ENCODE results near the gene SDF4.

SDF4 gene

DNA sequence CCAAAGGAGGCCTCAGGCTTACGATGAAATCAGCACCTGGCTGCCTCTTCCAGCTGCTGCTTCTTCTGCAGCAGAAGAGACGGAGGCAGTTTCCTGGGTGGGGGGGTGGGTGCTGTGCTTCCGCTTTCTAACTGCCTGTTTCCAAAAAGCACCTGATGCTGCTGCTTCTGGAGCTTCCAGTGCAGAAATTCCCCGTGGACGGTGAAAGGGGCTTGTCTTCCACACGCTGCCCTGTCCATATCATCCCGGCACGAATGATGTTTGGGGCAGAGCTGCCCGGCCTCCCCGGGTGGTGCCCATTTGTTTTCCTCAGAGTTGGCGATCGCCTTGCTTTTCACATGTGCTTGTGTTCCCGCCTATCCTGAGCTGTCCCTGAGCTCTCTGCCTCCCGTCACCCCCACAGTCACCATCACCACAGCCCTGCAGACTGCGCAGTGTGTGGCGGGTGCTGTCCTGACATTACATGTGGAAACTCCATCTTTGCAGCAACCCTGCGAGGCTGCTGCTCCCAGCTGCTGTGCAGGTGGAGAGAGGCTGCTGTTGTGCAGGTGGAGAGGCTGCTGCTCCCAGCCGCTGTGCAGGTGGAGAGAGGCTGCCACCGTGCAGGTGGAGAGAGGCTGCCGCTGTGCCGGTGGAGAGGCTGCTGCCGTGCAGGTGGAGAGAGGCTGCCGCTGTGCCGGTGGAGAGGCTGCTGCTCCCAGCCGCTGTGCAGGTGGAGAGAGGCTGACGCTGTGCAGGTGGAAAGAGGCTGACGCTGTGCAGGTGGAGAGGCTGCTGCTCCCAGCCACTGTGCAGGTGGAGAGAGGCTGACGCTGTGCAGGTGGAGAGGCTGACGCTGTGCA is 56.4 kb downstream of the SDF4 start:
- DNase-seq: no peak

DNA sequence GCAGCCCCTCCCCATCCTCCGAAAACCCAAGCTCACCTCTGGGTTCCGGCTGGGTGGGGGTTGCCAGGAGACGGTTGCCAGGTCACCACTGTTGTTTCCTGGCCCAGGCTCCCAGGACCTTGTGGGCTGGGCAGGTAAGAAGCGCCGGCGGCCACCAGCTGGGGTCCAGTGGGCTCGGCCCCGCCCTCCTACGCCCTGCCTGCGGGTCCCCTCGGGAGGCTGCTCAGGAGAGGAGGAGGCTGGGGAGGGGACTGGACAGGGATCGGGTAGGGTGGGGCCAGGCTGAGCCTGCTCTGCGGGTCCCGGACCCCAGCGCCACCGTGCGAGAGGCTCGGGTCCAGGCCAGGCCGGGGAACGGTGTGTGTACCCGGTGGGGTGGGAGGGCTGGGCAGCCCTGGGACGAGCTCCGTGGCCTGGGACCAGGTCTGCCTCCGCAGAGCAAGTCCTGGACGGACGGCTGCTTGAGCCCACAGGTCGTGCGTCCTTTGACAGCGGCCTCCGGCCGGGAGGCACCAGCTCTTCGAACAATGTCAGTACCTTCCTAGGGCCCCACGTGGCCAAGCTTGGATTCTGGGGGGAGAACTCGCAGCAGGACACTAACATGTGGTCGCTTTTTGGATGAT is 57.9 kb downstream of the SDF4 start, which contains the start of gene TTLL10:
TTLL10 (plus strand) TSS at position 88 of the 623 bp plus-strand sequence. CDS start 5,336 bp downstream, outside the sequence.
- no peak for DNase-seq

DNA sequence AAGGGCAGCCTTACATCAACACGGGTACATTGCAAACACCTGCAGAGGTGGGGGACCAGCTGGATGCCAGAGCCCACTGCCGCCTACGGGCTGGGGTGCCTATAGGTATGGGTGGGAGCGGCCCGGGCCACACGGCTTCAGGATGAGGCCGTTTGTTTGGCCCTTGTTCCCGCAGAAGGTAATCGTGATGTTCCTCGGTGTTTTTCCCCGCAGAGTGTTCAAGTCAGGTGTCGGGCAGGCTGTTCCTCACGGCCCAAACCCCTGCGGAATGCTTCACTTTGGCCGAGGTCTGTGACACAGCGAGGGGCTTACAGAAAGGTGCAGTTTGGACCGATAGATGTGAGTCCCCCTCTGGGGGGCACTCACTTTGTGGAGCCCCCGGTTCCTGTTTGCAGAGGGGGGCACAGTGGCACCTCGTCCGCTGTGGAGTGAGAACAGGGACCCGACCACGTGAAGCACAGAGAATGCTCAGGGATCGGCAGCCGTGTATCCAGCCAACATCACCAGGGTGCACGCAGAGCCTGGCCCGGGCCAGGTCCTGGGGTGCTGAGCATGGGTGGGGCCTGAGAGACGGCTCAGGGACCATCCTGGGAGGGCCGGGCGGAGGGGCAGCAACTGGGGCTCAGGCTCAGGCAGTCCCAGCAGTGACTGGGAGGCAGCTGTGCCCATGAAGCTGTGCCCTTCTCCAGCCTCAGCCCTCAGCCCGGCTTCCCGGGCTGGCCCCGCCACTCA is 58.6 kb downstream of the SDF4 start:
- DNase-seq: no peak

DNA sequence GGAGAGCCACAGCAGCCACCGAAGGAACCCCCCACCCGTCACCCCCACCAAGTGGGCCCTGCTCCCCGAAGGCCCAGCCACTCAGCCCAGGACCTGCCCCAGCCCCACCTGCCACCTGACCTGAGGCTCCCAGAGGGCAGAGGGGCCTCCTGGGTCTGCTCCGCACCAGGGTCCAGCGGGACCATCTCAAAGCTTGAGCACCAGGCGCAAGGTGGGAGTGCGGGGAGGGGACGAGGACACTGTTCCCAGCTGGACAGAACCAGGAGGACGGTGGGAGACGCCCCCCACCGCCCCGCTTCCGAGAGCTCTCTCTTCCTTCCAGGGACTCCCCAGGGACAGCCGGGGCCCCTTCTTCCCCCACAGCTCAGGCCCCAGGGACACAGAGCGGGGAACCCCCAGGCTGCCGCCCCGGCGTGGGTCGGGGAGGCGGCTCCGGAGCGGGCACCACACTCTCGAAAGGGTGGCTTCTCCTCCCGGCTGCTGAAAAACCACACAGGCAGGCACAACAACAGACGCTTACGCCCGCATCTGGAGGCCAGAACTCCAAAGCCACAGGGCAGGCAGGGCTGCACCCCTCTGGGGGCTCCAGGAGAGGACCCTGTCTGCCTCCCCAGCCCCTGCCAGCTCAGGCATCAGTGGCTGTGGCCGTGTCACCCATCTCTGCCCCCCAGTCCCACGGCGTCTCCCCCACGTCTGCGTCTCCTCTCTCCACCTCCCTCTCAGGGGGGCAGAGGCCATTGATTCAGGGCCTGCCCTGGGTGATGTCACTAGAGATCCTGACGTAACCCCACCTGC is 60.1 kb downstream of the SDF4 start:
- no peak for DNase-seq

DNA sequence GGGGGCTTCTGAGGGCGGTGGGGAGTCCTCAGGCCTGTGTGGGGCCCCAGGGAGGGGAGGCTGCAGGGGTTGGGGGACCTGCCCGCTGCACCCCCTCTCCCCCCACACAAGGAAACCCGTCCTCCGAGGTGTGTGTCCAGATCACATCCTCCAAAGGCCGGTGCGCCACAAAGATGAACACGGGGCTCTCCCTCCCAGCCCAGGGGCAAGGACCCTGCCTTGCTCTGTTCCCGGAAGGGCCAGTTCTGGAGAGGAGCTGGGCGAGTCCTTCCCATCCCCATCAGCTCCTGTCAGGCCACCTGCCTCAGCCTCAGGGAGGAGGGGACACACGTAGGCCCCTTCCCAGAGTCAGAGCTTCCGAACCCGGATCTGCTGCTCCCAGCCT is 60.6 kb downstream of the SDF4 start:
- DNase-seq: no peak

DNA sequence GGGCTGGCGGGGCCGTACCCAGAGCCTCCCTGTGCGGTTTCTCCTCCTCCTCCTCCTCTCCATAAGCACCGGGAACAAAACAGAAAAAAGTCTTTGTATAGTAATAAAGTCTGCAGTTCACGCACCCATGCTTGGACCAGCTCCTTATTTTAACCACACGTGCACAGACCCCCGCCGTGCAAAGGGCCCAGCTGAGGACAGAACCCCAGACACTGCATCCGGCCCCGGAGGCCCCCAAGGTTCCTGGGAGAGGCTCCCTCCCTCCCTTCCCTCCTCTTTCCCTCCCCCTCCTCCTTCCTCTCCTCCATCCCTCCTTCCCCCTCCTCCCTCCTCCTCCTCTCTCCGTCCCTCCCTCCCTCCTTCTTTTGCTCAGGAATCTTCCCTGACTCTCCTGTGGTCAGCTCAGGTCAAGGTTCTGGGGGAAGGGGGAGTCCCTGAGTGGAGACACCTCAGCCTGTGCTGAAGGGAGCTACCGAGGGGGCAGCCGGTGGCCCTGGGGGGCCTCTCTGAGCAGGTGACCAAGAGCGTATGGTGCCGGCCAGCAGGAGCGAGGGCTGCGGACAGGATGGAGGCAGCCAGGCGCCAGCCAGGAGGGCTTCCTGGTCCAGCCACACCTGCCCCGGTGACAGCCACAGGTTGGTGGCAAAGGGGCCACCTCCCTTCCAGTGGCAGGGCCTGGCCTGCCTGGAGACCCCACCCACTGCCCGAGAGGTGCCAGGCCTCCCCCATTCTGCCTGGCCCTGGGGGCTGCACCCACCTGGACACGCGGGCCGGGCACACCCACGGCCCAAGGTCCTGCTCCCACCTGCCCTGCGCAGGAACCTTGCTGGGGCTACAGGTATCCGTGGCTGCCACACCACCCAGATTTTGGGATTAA is 61.3 kb downstream of the SDF4 start:
- no peak for DNase-seq

DNA sequence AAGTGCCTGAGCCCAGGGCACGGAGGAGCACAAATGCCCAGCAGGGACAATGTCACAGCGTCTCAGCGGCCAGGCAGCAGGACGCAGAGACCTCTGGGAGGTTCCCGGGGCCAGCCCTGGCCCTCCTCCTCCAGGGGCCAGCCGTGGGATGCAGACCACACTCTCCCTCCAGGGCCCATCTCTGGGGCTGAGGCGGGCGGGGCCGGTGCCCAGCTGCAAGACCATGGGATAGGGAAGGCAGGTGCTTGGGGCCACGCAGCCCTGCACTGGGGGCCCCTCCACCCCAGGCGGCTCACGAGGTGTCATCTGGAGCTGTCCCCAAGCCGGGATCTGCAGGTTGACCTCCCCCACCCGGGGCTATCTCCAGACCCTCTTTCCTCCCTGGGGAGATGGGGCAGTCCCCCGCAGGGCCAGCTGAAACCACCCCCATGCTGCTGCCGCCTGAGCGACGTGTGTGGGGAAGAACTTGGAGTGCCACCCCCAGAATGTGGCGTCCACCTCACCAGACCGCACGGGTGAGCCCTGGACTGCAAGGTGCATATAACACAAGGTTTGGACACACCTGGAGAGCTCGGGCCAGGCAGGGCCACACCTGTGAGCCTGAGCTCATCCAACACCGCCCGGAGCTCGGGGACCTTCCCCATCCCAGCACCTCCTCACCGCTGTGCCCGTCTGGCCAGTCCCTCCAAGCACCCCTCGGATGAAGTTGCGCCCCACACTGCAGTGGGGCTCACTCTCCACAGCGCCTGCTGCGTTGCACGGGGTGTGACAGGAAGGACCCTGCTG is 62.2 kb downstream of the SDF4 start:
- no peak for DNase-seq

DNA sequence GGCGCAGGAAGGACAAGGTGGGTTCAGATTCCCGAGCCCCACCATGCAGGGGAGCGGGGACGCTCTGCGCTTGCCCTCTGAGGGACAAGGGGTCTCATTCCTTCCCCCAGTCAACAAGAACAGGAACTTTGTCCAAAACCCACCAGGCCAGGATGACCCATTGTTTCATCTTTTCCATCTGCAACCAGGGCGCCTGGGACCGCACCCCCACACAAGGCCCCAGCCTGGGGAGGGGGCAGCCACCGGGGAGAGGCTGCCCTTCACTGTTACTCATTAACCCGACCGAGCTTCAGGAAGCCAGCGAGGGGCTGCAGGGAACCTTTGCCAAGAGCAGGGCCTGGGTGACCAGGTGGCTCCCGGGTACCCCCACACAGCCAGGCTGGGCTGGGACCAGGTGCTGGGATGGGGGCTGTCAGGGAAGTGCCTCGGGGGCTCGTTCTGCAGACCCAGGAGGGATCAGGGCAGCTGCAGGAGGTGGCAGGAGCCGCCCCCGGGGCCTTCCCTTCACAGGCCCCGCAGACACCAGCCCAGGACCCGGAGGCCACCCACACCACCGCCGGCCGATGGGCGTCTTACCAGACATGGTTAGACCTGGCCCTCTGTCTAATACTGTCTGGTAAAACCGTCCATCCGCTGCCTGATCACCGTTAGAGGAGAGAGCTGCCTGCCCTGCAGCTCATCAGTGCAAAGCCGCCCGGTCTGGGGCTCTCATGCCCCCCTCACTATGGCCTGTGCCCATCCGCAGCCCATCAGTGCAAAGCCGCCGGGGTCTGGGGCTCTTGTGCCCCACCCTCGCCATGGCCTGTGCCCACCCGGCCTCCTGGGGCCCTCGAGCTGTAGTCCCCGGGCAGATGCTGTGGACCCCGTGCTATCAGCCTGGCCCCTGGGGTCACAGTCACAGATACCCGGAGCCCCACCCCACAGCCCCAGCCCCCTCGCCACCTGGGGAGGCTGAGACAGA is 63.1 kb downstream of the SDF4 start:
- no peak for DNase-seq

DNA sequence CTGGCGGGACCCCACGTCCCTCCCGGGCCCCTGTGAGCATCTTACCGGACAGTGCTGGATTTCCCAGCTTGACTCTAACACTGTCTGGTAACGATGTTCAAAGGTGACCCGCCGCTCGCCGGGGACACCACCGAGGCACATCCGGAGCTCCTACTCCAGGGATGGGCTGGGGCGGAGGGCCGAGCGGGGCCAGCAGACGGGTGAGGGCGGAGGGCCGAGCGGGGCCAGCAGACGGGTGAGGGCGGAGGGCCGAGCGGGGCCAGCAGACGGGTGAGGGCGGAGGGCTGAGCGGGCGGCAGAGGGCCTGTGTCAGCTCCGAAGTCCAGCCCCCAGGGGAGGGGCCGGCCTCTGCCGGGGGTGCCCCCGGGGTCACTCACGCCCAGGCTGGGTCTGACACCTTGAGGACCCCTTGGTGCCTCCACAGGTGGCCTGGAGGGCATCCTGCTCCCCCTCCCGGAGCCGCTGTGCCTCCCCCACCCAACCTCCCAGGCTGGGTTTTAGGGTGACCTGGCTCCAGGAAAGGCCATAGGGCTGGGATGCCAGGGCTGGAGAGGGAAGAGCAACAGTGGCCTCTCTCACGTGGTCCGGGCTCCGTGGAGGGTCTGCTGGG is 63.9 kb downstream of the SDF4 start:
- DNase-seq: no peak

DNA sequence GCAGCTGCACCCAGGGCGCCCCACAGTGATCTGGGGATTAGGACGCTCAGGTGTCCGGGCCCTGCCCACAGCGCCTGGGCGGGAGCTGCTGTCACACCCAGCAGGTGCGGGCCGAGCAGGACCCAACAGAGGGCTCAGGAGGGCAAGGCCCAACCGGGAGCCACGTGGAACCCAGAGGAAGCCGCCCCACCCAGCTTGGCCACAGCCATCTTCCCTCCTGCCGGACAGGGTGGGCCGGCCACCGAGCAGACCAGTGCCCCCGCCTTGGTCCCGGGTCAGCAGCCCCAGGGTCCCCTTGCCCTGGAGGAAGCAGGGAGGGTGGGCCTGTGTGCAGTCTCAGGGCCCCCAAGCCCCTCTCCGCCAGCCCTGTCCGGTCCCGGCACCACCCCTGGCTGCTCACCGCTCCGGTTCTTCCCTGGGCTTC is 64.4 kb downstream of the SDF4 start:
- DNase-seq: no peak
